ENCODE results near the gene SIK1. TPM values are rescaled to one million over a fixed set of nuclear protein-coding genes. Genes with fewer than 3 reads are reported as not detected.

SIK1 gene
- total RNA-seq (2014; rRNA removed; shearing (Covaris generic)), result 2.5 and 4.9 TPM in 2 replicates

GRCh38 chr21:43426404-43427241, at the start of gene SIK1:
SIK1 (minus strand) TSS chr21:43427131; CDS start chr21:43426178, 953 bp downstream.

Other genes with a start within 250 kb of the SIK1 start
- 1.3 and 2.4 TPM in 2 replicates for gene HSF2BP, start 232.4 kb upstream of the SIK1 start, total RNA-seq (2014; rRNA removed; shearing (Covaris generic))
- gene RRP1B, start 232.4 kb upstream of the SIK1 start, total RNA-seq (2014; rRNA removed; shearing (Covaris generic)), result 24.9 and 25.3 TPM in 2 replicates